PFSK-1 (cell line): ENCODE measurements around the gene MYT1.

ENCODE experiments used
- POLR2AphosphoS5 ChIP-seq: IDR thresholded peaks from 2 replicates; pipeline ENCODE4 v1.6.1; 2012; ENCODE audit warnings: low read depth, mild to moderate bottlenecking, control low read depth, low read length, moderate library complexity
- TAF1 ChIP-seq: IDR thresholded peaks from 2 replicates; pipeline ENCODE4 v1.6.1; 2012; ENCODE audit warnings: low read length, control low read depth, borderline replicate concordance; ENCODE audit not compliant: insufficient read depth
- TF ChIP-seq, protein P1 (sequence below), 2 experiments: IDR thresholded peaks; 2 replicates each; pipeline versions ENCODE4 v1.6.1 to v1.8.0; 2011 to 2012; ENCODE audit warnings: low read depth in 2 of 2, low read length in 2 of 2, control low read depth in 1 of 2, inconsistent platforms in 1 of 2, mild to moderate bottlenecking in 1 of 2, moderate library complexity in 1 of 2; ENCODE audit not compliant: insufficient read depth in 1 of 2

DNA sequence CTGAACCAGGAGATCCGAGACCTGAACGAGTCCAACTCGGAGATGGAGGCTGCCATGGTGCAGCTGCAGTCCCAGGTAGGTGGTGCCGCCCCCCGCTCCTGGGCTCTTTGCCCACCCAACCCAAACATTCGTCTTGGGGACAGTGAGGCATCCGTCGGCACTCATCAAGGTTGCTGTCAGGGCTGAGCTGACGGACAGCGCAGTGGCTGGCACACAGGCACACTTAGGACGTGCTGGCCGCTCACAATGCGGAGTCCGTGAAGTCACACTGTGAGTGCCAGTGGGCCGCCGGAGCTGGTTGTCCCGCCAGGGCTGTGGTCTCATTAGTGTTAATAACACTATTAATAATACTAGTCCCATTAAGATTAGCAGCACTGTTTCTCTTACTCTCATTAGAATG, 73.1 kb downstream of the MYT1 start:
- TF ChIP-seq POLR2AphosphoS5 (no peak), TAF1 (no peak)
- TF ChIP-seq, protein P1, sequence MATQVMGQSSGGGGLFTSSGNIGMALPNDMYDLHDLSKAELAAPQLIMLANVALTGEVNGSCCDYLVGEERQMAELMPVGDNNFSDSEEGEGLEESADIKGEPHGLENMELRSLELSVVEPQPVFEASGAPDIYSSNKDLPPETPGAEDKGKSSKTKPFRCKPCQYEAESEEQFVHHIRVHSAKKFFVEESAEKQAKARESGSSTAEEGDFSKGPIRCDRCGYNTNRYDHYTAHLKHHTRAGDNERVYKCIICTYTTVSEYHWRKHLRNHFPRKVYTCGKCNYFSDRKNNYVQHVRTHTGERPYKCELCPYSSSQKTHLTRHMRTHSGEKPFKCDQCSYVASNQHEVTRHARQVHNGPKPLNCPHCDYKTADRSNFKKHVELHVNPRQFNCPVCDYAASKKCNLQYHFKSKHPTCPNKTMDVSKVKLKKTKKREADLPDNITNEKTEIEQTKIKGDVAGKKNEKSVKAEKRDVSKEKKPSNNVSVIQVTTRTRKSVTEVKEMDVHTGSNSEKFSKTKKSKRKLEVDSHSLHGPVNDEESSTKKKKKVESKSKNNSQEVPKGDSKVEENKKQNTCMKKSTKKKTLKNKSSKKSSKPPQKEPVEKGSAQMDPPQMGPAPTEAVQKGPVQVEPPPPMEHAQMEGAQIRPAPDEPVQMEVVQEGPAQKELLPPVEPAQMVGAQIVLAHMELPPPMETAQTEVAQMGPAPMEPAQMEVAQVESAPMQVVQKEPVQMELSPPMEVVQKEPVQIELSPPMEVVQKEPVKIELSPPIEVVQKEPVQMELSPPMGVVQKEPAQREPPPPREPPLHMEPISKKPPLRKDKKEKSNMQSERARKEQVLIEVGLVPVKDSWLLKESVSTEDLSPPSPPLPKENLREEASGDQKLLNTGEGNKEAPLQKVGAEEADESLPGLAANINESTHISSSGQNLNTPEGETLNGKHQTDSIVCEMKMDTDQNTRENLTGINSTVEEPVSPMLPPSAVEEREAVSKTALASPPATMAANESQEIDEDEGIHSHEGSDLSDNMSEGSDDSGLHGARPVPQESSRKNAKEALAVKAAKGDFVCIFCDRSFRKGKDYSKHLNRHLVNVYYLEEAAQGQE (IDR thresholded peaks at IDR 0.05; ENCODE audit: insufficient read depth in 1 of 2, low read depth in 2 of 2, low read length in 2 of 2): no peak
